Measurements from ENCODE around the gene SORCS3.

- TF ChIP-seq CTCF (conservative IDR thresholded peaks at IDR 0.05; ENCODE audit: low read depth, low read length) = no peak
- no peak for TF ChIP-seq ELK1 (IDR thresholded peaks at IDR 0.05; ENCODE audit: borderline replicate concordance, low read depth, low read length)
- no peak for TF ChIP-seq RFX5 (IDR thresholded peaks at IDR 0.05; ENCODE audit: low read depth, low read length)
- TF ChIP-seq RCOR1 (IDR thresholded peaks at IDR 0.05; ENCODE audit: insufficient replicate concordance, low read length) = no peak
- TF ChIP-seq USF2 (IDR thresholded peaks at IDR 0.05; ENCODE audit: low read depth, low read length) = no peak
These were observed 637.3 kb downstream of the SORCS3 start for GRCh38 chr10:105278439-105278838.

Measured in IMR-90 (cell line).